PC-9 (cell line): Measurements from ENCODE around the gene FAM217B. TPM values are rescaled to one million over a fixed set of nuclear protein-coding genes. Genes with fewer than 3 reads are reported as not detected.

Source experiments
- BruUV-seq: library from RNA; stranded (reverse); fragments of 400-500 nt; replicated peaks from 2 replicates; lab custom pipeline; 2021; lab: Mats Ljungman, UMichigan
- CTCF ChIA-PET: fragments of 300-600 bp; sonication (Branson Sonifier 250); formaldehyde crosslinking; loops from one replicate; lab custom pipeline; 2022; ENCODE audit warnings: antibody characterized with exemption; lab: Charles Lee
- POLR2A ChIA-PET: fragments of 300-600 bp; sonication (Branson Sonifier 250); formaldehyde crosslinking; loops from one replicate; lab custom pipeline; 2022; ENCODE audit warnings: antibody characterized with exemption; ENCODE audit not compliant: unreplicated experiment; lab: Charles Lee
- DNase-seq, 2 experiments: peaks; one replicate each; pipeline versions ENCODE4 v3.0.0 to v3.0.0-alpha.2; 2015 to 2022; ENCODE audit warnings: mixed read lengths in 1 of 2
- H2AFZ ChIP-seq: fragments of 200-600 bp; sonication (generic); 2 replicates; pipeline ENCODE4 v1.8.1; 2017; ENCODE audit warnings: antibody characterized with exemption
- H3F3A ChIP-seq: fragments of 200-600 bp; sonication (generic); 2 replicates; pipeline ENCODE4 v1.8.1; 2017; ENCODE audit warnings: antibody characterized with exemption, mild to moderate bottlenecking, low read depth; ENCODE audit not compliant: insufficient read depth
- H3K27ac ChIP-seq: fragments of 200-600 bp; sonication (generic); 2 replicates; pipeline ENCODE4 v1.6.1; 2016; ENCODE audit warnings: mixed run types
- H3K27me3 ChIP-seq: fragments of 200-600 bp; sonication (generic); 2 replicates; pipeline ENCODE4 v1.6.1; 2016; ENCODE audit warnings: low read depth, mixed run types; ENCODE audit not compliant: insufficient read depth
- H3K36me3 ChIP-seq: fragments of 200-600 bp; sonication (generic); 2 replicates; pipeline ENCODE4 v1.6.1; 2016; ENCODE audit warnings: low read depth, mixed run types
- H3K4me1 ChIP-seq: fragments of 200-600 bp; sonication (generic); replicated peaks from 2 replicates; pipeline ENCODE4 v1.6.1; 2016; ENCODE audit warnings: mixed run types; ENCODE audit not compliant: insufficient read depth
- H3K4me2 ChIP-seq: fragments of 200-600 bp; sonication (generic); 2 replicates; pipeline ENCODE4 v1.6.1; 2017; ENCODE audit warnings: mixed run types
- H3K4me3 ChIP-seq: fragments of 200-600 bp; sonication (generic); 2 replicates; pipeline ENCODE4 v1.6.1; 2016; ENCODE audit warnings: mixed run types
- H3K79me2 ChIP-seq: fragments of 200-600 bp; sonication (generic); 2 replicates; pipeline ENCODE4 v1.6.1; 2017; ENCODE audit warnings: low read depth, mixed run types
- H3K9me2 ChIP-seq: fragments of 200-600 bp; sonication (generic); 2 replicates; pipeline ENCODE4 v1.8.1; 2017; ENCODE audit warnings: mild to moderate bottlenecking; ENCODE audit not compliant: insufficient read depth
- H3K9me3 ChIP-seq: fragments of 200-600 bp; sonication (generic); 2 replicates; pipeline ENCODE4 v1.8.1; 2016; ENCODE audit warnings: low read depth; ENCODE audit not compliant: insufficient read depth
- H4K20me1 ChIP-seq: fragments of 200-600 bp; sonication (generic); 2 replicates; pipeline ENCODE4 v1.8.1; 2017; ENCODE audit not compliant: insufficient read depth
- EZH2 ChIP-seq: fragments of 200-600 bp; sonication (generic); IDR thresholded peaks from 2 replicates; pipeline ENCODE4 v1.8.0; 2017; ENCODE audit warnings: antibody characterized with exemption, low read depth
- intact Hi-C: fragments of 100-400 bp; cut with micrococcal nuclease; formaldehyde crosslinking; loops from one replicate; pipeline ENCODE4 v1.10.0; 2022; ENCODE audit not compliant: unreplicated experiment
- total RNA-seq: library from RNA; stranded (reverse); gene quantifications from 2 replicates; pipeline ENCODE4 v1.2.3, GENCODE V29; 2021
- TF ChIP-seq, protein P1 (sequence below): fragments of 200-600 bp; sonication (generic); conservative IDR thresholded peaks from 2 replicates; pipeline ENCODE4 v1.6.1; 2017; ENCODE audit warnings: mixed run types, antibody characterized with exemption, mild to moderate bottlenecking, moderate library complexity

The FAM217B gene
- total RNA-seq, 1 experiment from 2014 or later = 20.2 TPM

GRCh38 chr20:59939052-59939878, 924 bp upstream of the FAM217B start:
- H3K27ac ChIP-seq = peak overlapping the region; percentile 81
- POLR2A ChIA-PET = no interaction called here
- CTCF ChIA-PET = interaction anchor here (0.7 kb wide), 1 partner anchor 10 kb away, joined by 3 read pairs; no protein-coding TSS in a partner anchor
- H3K9me2 ChIP-seq = no peaks in the 10 kb centered on the region
- no peaks in the 10 kb centered on the region for H3K27me3 ChIP-seq
- TF ChIP-seq, protein P1, sequence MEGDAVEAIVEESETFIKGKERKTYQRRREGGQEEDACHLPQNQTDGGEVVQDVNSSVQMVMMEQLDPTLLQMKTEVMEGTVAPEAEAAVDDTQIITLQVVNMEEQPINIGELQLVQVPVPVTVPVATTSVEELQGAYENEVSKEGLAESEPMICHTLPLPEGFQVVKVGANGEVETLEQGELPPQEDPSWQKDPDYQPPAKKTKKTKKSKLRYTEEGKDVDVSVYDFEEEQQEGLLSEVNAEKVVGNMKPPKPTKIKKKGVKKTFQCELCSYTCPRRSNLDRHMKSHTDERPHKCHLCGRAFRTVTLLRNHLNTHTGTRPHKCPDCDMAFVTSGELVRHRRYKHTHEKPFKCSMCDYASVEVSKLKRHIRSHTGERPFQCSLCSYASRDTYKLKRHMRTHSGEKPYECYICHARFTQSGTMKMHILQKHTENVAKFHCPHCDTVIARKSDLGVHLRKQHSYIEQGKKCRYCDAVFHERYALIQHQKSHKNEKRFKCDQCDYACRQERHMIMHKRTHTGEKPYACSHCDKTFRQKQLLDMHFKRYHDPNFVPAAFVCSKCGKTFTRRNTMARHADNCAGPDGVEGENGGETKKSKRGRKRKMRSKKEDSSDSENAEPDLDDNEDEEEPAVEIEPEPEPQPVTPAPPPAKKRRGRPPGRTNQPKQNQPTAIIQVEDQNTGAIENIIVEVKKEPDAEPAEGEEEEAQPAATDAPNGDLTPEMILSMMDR = no peak
- TF ChIP-seq EZH2 = no peak
- 0 out of 2 replicates have a peak, but pooled peaks cover 8% of the 10 kb centered on the region for H4K20me1 ChIP-seq
- H3K4me1 ChIP-seq = peaks cover 50% of the 10 kb centered on the region
- H3K9me3 ChIP-seq = no peaks in the 10 kb centered on the region; the same call in 1 of the 2 replicates
- peaks cover 20% of the 10 kb centered on the region for H3K36me3 ChIP-seq
- no peak for DNase-seq
- no TSS peak for BruUV-seq
- H3F3A ChIP-seq = peaks cover 37% of the 10 kb centered on the region
- peaks cover 63% of the 10 kb centered on the region for H3K79me2 ChIP-seq
- H3K4me2 ChIP-seq = peak overlapping the region; percentile 83
- H2AFZ ChIP-seq = peak overlapping the region; percentile 97
- intact Hi-C loops = no loop called here
- H3K4me3 ChIP-seq = peak overlapping the region; percentile 72

- intact Hi-C loops = loop anchor here (2.0 to 10.0 kb wide), 3 partner anchors 47 to 345 kb away; no protein-coding TSS in a partner anchor
- DNase-seq = no peak
Measured at GRCh38 chr20:59939879-59940128, 385 bp upstream of the FAM217B start.

GRCh38 chr20:59940956-59941294, 736 bp downstream of the FAM217B start:
- Histone ChIP-seq H4K20me1 (0 out of 2 replicates have a peak, but pooled peaks cover 8% of the 10 kb centered on the region), H3K4me2 (peak overlapping the region; percentile 83), H3F3A (peaks cover 45% of the 10 kb centered on the region), H3K4me1 (peaks cover 54% of the 10 kb centered on the region), H2AFZ (peak overlapping the region; percentile 92), H3K9me3 (no peaks in the 10 kb centered on the region; the same call in 1 of the 2 replicates), H3K79me2 (peaks cover 56% of the 10 kb centered on the region), H3K27me3 (no peaks in the 10 kb centered on the region), H3K4me3 (peak overlapping the region; percentile 72), H3K36me3 (peaks cover 17% of the 10 kb centered on the region; the same call in 1 of the 2 replicates), H3K27ac (peak overlapping the region; percentile 81), H3K9me2 (no peaks in the 10 kb centered on the region)
- ChIA-PET CTCF (no interaction called here), POLR2A (no interaction called here)
- TF ChIP-seq, protein P1 = no peak
- TF ChIP-seq EZH2 = no peak
- TSS peak; percentile 56 for BruUV-seq
- intact Hi-C loops = loop anchor here (2.0 to 10.0 kb wide), 3 partner anchors 46 to 346 kb away; no protein-coding TSS in a partner anchor
- no peak for DNase-seq

More at GRCh38 chr20:59939879-59940128, 385 bp upstream of the FAM217B start:
- POLR2A ChIA-PET = interaction anchor here (0.7 to 1.0 kb wide), 4 partner anchors 14 to 109 kb away, joined by 3 to 10 read pairs (median 4); no protein-coding TSS in a partner anchor
- Histone ChIP-seq H3K27me3 (no peaks in the 10 kb centered on the region), H3K27ac (peak overlapping the region; percentile 81), H2AFZ (peak overlapping the region; percentile 97), H3K9me3 (no peaks in the 10 kb centered on the region; the same call in 1 of the 2 replicates), H3K9me2 (no peaks in the 10 kb centered on the region), H3K4me1 (peaks cover 50% of the 10 kb centered on the region), H3K36me3 (peaks cover 18% of the 10 kb centered on the region), H3K4me3 (peak overlapping the region; percentile 72), H3K4me2 (peak overlapping the region; percentile 83), H3K79me2 (peaks cover 63% of the 10 kb centered on the region), H4K20me1 (0 out of 2 replicates have a peak, but pooled peaks cover 8% of the 10 kb centered on the region), H3F3A (peaks cover 37% of the 10 kb centered on the region)
- no peak for TF ChIP-seq EZH2
- TF ChIP-seq, protein P1 = no peak
- CTCF ChIA-PET = no interaction called here
- no TSS peak for BruUV-seq
